Adrenal gland (tissue), 12 donors: Measurements from ENCODE around the gene RNASE4. TPM values are rescaled to one million over a fixed set of nuclear protein-coding genes. Genes with fewer than 3 reads are reported as not detected.

Source experiments
- DNase-seq, 7 donors: peaks; one replicate each; pipeline ENCODE4 v3.0.0-alpha.2; 2019 to 2020
- H3K27ac ChIP-seq, 5 donors: fragments of 200-600 bp; sonication (generic) in 4 of 5; 1 replicate in 3 of 5; 2 replicates in 2 of 5; pipeline versions ENCODE4 v1.5.1 to v1.8.0; 2016 to 2020; ENCODE audit warnings: mild to moderate bottlenecking in 1 of 5
- H3K27me3 ChIP-seq: fragments of 200-600 bp; 2 replicates; pipeline ENCODE4 v1.8.0; 2021
- H3K36me3 ChIP-seq, 2 donors: fragments of 200-600 bp; replicated peaks in 1 of 2; 1 replicate in 1 of 2; 2 replicates in 1 of 2; pipeline versions ENCODE4 v1.5.1 to v1.8.0; 2018 to 2022
- H3K4me1 ChIP-seq, 2 donors: fragments of 200-600 bp; replicated peaks in 1 of 2; 1 replicate in 1 of 2; 2 replicates in 1 of 2; pipeline versions ENCODE4 v1.5.1 to v1.8.0; 2018 to 2021
- H3K4me3 ChIP-seq, 4 donors: fragments of 200-600 bp; sonication (generic) in 3 of 4; one replicate each; pipeline ENCODE4 v1.5.1; 2016 to 2018
- H3K9me3 ChIP-seq, 3 donors: fragments of 200-600 bp; sonication (generic) in 1 of 3; replicated peaks in 1 of 3; 1 replicate in 2 of 3; 2 replicates in 1 of 3; pipeline versions ENCODE4 v1.5.1 to v1.8.0; 2016 to 2021
- CTCF ChIP-seq, 6 experiments: fragments of 450-650 bp in 4 of 6; fragments of 200-600 bp in 2 of 6; sonication (generic) in 1 of 6; IDR thresholded peaks; 1 replicate in 5 of 6; 2 replicates in 1 of 6; pipeline versions ENCODE4 v1.5.1 to v1.8.0; 2016 to 2021; ENCODE audit warnings: antibody characterized with exemption in 6 of 6, mild to moderate bottlenecking in 2 of 6, moderate library complexity in 1 of 6
- POLR2A ChIP-seq, 2 donors: fragments of 450-650 bp; IDR thresholded peaks; one replicate each; pipeline ENCODE4 v1.6.1; 2017; ENCODE audit warnings: antibody characterized with exemption in 2 of 2, mild to moderate bottlenecking in 2 of 2, moderate library complexity in 1 of 2
- WGBS, 4 donors: extraction: QIAGEN DNeasy Blood & Tissue Kit in 2 of 4; methylation state at CpG; one replicate each; pipeline versions ENCODE4 v1.1.5 to v1.1.7; 2013 to 2017; 5-methylcytosine and 5-hydroxymethylcytosine counted together
- intact Hi-C, 2 donors: fragments of 100-400 bp; cut with DNase I; formaldehyde crosslinking; loops; one replicate each; pipeline versions ENCODE4 v1.14.1 to v1.15.0; 2022 to 2023
- polyA plus RNA-seq, 3 donors: library from polyadenylated mRNA; stranded (reverse); fragments of 200-250 nt in 2 of 3; fragments of 350-450 nt in 1 of 3; fragmentation: Illumina TruSeq in 1 of 3; extraction: RNeasy Lipid Tissue Mini Kit (QIAGEN cat#74804) in 1 of 3; gene quantifications; one replicate each; pipeline ENCODE4 v1.2.3, GENCODE V29; 2013 to 2014
- total RNA-seq, 9 donors: library from RNA; depleted of rRNA in 4 of 9; stranded (reverse); fragments of >200 nt in 4 of 9; fragments of 120-200 nt in 1 of 9; fragmentation: NEBNext Ultra II Directional in 1 of 9; extraction: Animal tissue kit (Norgen Biotek cat#: 25700) in 1 of 9; gene quantifications; one replicate each; pipeline versions ENCODE4 v1.1.0 to v1.2.4, GENCODE V29; 2013 to 2023
- donor health status: healthy with polysubstance abuse.
- donor health status: Bipolar disorder and iron deficiency.
- donor health status: DM: yes; HTN: yes; CAD: no.
- donor health status: DM: no; HTN: no; CAD: no.
- donor health status: DM: no; HTN: no; CAD: no.
- donor health status: DM: yes; HTN: yes; CAD: no.

Gene RNASE4
- total and polyA plus RNA-seq, 12 donors = 1.2 to 24.9 (median 7.8) TPM

GRCh38 chr14:20683125-20683890 lies 1.1 kb upstream of the RNASE4 start:
- TF ChIP-seq CTCF (IDR thresholded peaks at IDR 0.05) = no peak
- TF ChIP-seq POLR2A (IDR thresholded peaks at IDR 0.05) = no peak
- H3K27ac ChIP-seq = peak overlapping the region; percentile 95 to 100 (median 100)
- H3K4me3 ChIP-seq = peak overlapping the region; percentile 44 to 87 (median 64)
- intact Hi-C loops = loop anchor here (2.0 to 10.0 kb wide), 3 partner anchors 71 to 359 kb away; no protein-coding TSS in a partner anchor
- H3K4me1 ChIP-seq = peaks cover 11 to 21% of the 10 kb centered on the region in 2 donors
- no peaks in the 10 kb centered on the region for H3K27me3 ChIP-seq
- no peaks in the 10 kb centered on the region for H3K9me3 ChIP-seq
- WGBS, 4 donors = 0 to 2% (median 0%) methylated on average over 13 to 38 of the region's 38 CpGs
- H3K36me3 ChIP-seq = no peaks in the 10 kb centered on the region
- DNase-seq = peak; percentile 75 to 94 (median 83)

GRCh38 chr14:20684662-20685456 lies 499 bp downstream of the RNASE4 start:
- H3K27me3 ChIP-seq = no peaks in the 10 kb centered on the region
- DNase-seq = peak in 5 of 7 donors; percentile 13 to 40 (median 25)
- H3K4me1 ChIP-seq = peaks cover 11 to 21% of the 10 kb centered on the region in 2 donors
- H3K27ac ChIP-seq = peak overlapping the region in 3 of 5 donors; percentile 98 to 100 (median 100)
- TF ChIP-seq CTCF (IDR thresholded peaks at IDR 0.05) (no peak), POLR2A (IDR thresholded peaks at IDR 0.05) (no peak)
- H3K9me3 ChIP-seq = no peaks in the 10 kb centered on the region
- intact Hi-C loops = loop anchor here in 1 of 2 donors (5.0 to 10.0 kb wide), 2 partner anchors 73 to 360 kb away; no protein-coding TSS in a partner anchor
- H3K4me3 ChIP-seq = peak overlapping the region in 3 of 4 donors; percentile 2 to 66 (median 63)
- H3K36me3 ChIP-seq = no peaks in the 10 kb centered on the region
- WGBS, 4 donors = 28 to 30% (median 28%) methylated on average over 22 of the region's 22 CpGs

DNA sequence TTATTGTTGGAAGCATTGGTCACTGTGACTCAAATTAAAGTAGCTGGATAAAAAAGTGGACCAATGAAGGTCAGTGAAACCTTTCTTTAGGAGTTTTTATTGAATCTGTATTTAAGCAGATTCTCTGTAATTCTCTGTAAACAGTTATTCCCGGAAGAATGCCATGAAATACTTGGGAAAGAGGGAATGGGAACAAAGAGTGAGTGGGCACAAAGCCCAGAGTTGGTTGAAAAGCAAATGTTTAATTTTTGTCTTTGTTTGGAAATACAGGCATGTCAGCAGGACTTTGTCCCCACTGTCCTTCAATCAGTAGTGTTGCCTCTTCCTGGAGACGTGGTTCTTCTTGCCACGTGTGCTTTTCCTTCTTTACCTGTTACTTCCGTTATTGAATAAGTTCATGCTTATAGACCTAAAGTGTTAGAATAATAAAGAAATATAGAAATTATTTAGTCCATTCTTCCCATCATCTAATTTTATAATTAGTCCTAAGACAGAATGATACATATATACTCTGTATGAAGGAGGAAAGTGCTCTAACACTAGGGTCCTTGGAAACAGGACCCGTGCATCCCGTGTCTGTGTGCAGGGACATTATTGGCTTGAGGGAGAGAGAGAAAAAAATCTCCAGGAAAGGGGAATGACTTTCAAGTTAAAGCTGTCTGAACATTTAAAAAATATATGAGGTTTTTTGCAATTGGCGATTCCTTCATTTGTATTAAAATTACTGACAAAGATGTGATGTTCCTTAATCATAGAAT lies 2.2 kb downstream of the RNASE4 start:
- Histone ChIP-seq H3K27ac (no peak overlapping the region), H3K27me3 (no peaks in the 10 kb centered on the region), H3K4me3 (no peak overlapping the region), H3K36me3 (no peaks in the 10 kb centered on the region), H3K9me3 (no peaks in the 10 kb centered on the region), H3K4me1 (peaks cover 3 to 18% of the 10 kb centered on the region in 2 donors)
- no peak for DNase-seq
- intact Hi-C loops = loop anchor here in 1 of 2 donors (10.0 kb wide), 1 partner anchor 362 kb away; no protein-coding TSS in a partner anchor
- WGBS, 4 donors = 72 to 81% (median 79%) methylated on average over 7 of the region's 7 CpGs
- TF ChIP-seq CTCF (IDR thresholded peaks at IDR 0.05) = no peak
